NT2/D1 (cell line): ENCODE measurements around the gene MYLK.

Experiments used
- DNase-seq: peaks from one replicate; pipeline ENCODE4 v3.0.0-alpha.2; 2011; ENCODE audit warnings: low read depth, low spot score
- H3K27me3 ChIP-seq: 2 replicates; pipeline ENCODE4 v1.6.0; 2011; ENCODE audit warnings: mild to moderate bottlenecking; ENCODE audit not compliant: insufficient read length, insufficient read depth
- H3K36me3 ChIP-seq: 2 replicates; pipeline ENCODE4 v1.6.1; 2011; ENCODE audit warnings: mild to moderate bottlenecking, low read length, mixed read lengths; ENCODE audit not compliant: insufficient read depth, insufficient read length
- H3K4me1 ChIP-seq: 2 replicates; pipeline ENCODE4 v1.5.1; 2011; ENCODE audit not compliant: insufficient read depth, insufficient read length
- H3K4me3 ChIP-seq: 2 replicates; pipeline ENCODE4 v1.5.1; 2011; ENCODE audit warnings: low read depth; ENCODE audit not compliant: insufficient read length
- H3K9ac ChIP-seq: 2 replicates; pipeline ENCODE4 v1.6.0; 2011; ENCODE audit warnings: low read depth; ENCODE audit not compliant: insufficient read length
- H3K9me3 ChIP-seq: 2 replicates; pipeline ENCODE4 v1.5.1; 2011; ENCODE audit warnings: mild to moderate bottlenecking, low read length; ENCODE audit not compliant: insufficient read depth
- SUZ12 ChIP-seq: IDR thresholded peaks from 2 replicates; pipeline ENCODE4 v1.6.1; 2011; ENCODE audit not compliant: insufficient read length, insufficient read depth; ENCODE audit errors: extremely low read depth
- YY1 ChIP-seq: IDR thresholded peaks from 2 replicates; pipeline ENCODE4 v1.6.1; 2011; ENCODE audit not compliant: insufficient read length, insufficient read depth
- ZNF274 ChIP-seq: IDR thresholded peaks from 2 replicates; pipeline ENCODE4 v1.6.1; 2011; ENCODE audit warnings: mild to moderate bottlenecking, low read depth, low read length

MYLK gene

DNA sequence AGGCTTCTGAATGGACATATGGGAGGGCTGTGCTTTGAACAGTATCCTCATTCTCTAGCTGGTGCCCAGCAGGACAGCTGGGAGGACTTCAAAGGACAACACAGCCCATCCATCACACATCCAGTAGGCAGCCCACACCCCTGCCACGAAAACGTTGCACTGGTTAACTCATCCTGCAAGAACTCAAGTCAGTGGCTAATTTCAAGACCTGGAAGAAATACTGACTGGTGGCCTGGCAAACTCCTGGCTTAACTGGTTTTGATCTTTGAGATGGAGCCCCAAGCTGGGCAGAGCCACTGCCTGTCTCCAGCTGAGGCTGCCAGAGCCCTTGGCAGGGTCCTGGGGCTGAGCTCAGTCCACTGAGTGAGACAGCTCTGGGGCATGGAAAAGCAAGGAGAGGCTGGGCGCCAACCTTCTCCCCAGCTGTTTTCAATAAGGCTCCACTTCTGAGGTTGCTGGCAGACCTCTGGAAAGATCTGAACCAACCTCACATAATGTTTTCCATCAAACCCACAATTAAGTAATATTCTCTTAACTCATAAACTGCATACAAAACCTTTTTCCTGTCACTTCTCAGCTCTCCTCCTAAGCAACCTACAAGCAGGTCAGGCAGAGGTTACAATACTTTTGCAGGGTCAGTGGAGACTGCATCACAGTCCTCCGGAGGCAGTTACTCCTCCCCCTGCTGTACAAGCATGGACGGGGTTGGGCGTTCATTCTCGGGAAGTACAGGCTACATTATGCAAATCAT is 110.3 kb downstream of the MYLK start:
- peaks cover 5% of the 10 kb centered on the region for H3K4me1 ChIP-seq
- no peak for DNase-seq
- H3K36me3 ChIP-seq: no peaks in the 10 kb centered on the region
- TF ChIP-seq SUZ12 (no peak), ZNF274 (no peak), YY1 (no peak)
- H3K9me3 ChIP-seq: no peaks in the 10 kb centered on the region
- no peak overlapping the region for H3K4me3 ChIP-seq
- no peaks in the 10 kb centered on the region for H3K27me3 ChIP-seq
- no peak overlapping the region for H3K9ac ChIP-seq

DNA sequence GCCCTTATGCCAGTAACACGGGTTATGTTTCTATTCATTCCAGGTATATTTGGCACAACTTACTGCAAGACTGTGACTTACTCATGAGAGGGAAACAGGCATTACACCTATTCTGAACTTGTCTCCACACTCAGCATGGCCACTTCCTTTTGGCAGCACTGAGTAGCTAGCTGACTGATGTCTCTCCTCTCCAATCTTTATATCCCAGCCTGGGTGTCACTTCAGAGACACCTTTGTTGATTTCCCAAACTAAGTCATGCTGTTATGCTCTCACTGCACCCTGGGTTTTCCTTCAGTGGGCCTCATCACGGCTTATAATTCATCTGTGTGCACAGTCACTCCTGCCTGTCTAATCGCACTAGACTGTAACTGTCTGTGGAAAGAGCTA is 114.8 kb downstream of the MYLK start:
- H3K9ac ChIP-seq: no peak overlapping the region
- TF ChIP-seq SUZ12 (no peak), YY1 (no peak), ZNF274 (no peak)

DNA sequence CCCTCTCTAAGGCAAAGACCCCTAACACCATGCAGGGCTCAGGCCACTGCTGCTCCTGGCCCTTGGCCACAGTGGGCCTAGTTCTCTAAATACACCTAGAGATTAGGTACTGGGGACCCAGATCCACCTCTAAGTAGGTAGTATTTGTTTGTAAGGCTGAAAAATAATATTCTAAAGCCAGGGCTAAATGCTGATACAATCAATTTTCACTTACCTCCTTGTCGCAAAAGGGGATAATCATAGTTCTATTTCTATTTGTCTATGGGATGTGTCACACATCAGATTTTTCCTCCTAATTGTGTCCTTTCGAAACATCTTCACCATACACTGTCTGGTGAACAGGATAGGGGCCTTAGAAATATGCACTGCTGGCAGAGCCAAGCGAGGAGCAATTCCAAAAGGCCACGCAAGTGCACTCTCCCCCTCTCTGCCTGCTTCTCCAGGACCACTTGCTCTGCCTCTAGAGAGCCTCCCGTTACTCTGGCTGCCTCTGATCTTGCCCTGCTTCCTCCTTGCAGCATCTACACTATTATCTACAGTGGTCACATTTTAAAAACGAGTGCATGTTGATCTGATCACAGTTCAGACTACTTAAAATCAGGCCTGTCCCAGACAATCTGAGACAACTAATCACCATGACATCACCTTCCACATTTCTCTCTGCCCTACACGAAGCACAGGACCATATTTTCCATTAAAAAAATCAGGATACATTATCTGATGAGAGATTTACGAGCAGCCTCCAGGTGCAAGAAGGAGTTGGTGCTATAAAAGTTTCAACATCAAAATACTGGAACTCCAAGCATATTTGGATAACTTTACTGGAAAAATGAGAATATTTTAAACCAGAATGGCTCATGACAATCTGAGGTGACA is 115.4 kb downstream of the MYLK start:
- Histone ChIP-seq H3K36me3 (no peaks in the 10 kb centered on the region), H3K4me3 (no peak overlapping the region), H3K4me1 (peaks cover 15% of the 10 kb centered on the region), H3K9ac (no peak overlapping the region), H3K27me3 (no peaks in the 10 kb centered on the region), H3K9me3 (no peaks in the 10 kb centered on the region)
- no peak for TF ChIP-seq ZNF274
- TF ChIP-seq YY1: no peak
- TF ChIP-seq SUZ12: no peak
- no peak for DNase-seq

More for the DNA sequence above, 114.8 kb downstream of the MYLK start:
- no peak for DNase-seq
- Histone ChIP-seq H3K9me3 (no peaks in the 10 kb centered on the region), H3K4me1 (peaks cover 18% of the 10 kb centered on the region), H3K36me3 (no peaks in the 10 kb centered on the region), H3K4me3 (no peak overlapping the region), H3K27me3 (no peaks in the 10 kb centered on the region)

DNA sequence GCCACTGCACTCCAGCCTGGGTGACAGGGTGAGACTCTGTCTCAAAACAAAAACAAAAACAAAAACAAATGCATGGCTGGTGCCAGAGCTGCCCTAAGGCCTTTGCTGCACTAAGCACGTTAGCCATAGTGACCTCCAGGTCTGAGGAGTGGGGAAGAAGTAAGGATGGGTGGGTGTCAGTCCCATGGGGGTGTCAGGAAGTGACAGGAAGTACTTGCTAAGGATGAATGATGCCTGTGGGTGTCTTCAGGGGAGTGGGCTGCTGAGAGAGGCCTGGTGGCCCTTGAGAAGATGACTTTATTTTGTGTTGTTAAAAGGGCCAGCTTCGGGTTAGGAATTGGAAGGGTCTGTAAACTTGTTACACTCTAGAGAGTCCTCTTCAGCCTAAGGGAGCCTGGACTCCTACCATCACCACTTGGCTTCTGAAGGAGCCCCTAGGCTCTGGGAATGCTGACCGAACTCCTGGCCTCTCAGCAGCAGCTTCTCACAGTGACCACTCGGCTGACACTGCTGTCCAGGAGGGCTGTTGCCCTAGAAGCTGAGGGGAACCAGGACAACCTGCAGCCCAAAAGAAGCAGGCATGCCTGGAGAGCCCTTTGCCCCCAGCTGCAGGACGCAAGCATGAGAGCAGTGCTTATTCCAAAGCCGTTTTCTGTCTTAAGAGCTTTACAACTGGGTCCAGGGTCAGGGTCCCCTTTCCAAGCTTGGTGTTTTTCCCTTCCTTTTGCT is 116.4 kb downstream of the MYLK start:
- no peak overlapping the region for H3K4me3 ChIP-seq
- peaks cover 13% of the 10 kb centered on the region for H3K4me1 ChIP-seq
- no peak overlapping the region for H3K9ac ChIP-seq
- TF ChIP-seq YY1 (no peak), ZNF274 (no peak), SUZ12 (no peak)
- no peaks in the 10 kb centered on the region for H3K9me3 ChIP-seq
- DNase-seq: no peak
- H3K27me3 ChIP-seq: no peaks in the 10 kb centered on the region
- H3K36me3 ChIP-seq: no peaks in the 10 kb centered on the region

DNA sequence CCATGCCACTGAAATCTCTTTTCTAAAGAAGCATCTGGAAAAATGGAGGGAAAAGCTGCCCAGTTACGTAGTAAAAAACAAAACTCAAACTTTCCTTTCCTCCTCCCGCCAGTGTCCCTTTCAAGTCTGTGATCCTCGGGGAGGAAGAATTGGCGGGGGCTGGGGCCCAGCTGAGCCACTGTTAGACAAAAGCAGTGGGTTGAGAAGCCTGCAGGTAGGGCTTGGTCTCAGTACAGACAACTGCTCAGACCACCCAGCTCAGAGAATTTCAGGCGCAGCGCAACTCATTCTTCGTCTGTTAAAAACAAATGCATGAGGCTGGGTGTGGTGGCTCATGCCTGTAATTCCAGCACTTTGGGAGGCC is 117.1 kb downstream of the MYLK start:
- no peaks in the 10 kb centered on the region for H3K27me3 ChIP-seq
- no peak overlapping the region for H3K4me3 ChIP-seq
- H3K36me3 ChIP-seq: no peaks in the 10 kb centered on the region
- H3K4me1 ChIP-seq: peaks cover 13% of the 10 kb centered on the region
- TF ChIP-seq YY1 (no peak), ZNF274 (no peak), SUZ12 (no peak)
- peak; percentile 39 for DNase-seq
- H3K9ac ChIP-seq: no peak overlapping the region
- H3K9me3 ChIP-seq: no peaks in the 10 kb centered on the region

DNA sequence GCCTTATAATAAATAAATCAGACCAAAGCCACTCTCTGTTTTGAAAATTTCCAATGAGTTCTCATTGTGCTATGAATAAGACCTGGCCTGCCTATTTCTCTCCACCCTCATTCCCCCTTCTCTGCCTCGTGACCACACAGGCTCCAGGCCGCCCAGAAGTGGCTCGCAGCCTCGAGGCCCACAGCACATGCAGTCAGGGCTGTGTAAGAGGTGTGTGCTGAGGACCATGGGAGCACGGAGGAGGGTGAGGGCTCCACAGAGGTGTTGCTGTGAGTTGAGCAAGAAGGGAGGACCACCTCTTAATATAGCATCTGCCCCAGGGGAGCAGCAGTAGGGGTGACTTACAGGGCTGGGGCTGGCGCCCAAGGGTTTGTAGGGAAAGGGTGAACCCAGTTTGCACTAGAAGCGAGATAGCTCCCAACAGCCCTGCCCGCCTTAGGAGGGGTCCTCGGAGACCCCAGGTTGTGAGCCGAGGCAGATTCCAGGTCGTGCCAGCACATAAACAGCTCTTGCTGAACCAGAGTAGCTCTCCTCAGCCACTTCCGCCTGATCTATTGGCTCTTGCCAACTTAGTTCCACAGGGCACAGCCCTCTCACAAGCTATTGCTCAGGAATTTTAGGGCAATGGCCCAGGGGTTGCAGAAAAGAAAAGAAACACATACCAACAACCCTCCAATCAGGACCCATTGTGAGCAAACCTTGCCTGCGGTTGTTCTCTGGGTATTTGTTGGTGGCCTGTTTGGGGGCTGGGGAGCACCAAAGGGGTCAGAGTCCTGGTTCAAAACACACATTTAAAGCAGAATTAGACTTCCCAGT is 117.7 kb downstream of the MYLK start:
- Histone ChIP-seq H3K36me3 (no peaks in the 10 kb centered on the region), H3K4me3 (no peak overlapping the region), H3K27me3 (no peaks in the 10 kb centered on the region), H3K4me1 (peaks cover 13% of the 10 kb centered on the region), H3K9me3 (no peaks in the 10 kb centered on the region), H3K9ac (no peak overlapping the region)
- DNase-seq: no peak
- no peak for TF ChIP-seq ZNF274
- no peak for TF ChIP-seq YY1
- no peak for TF ChIP-seq SUZ12
